Adipocyte (in vitro differentiated cells): ENCODE measurements around the gene LAMB2.
A peak's percentile ranks its signal among the peaks of the same experiment; 100 is the strongest.

ENCODE experiments used
- DNase-seq: peaks from one replicate; pipeline ENCODE4 v3.0.0-alpha.2; 2015; ENCODE audit warnings: low read depth
- H3K27me3 ChIP-seq: replicated peaks from 2 replicates; pipeline ENCODE4 v1.7.0; 2013; ENCODE audit warnings: mild to moderate bottlenecking, low read length, moderate library complexity; ENCODE audit not compliant: control insufficient read depth, insufficient read depth
- H3K36me3 ChIP-seq: 2 replicates; pipeline ENCODE4 v1.7.0; 2013; ENCODE audit warnings: low read length, mild to moderate bottlenecking, moderate library complexity; ENCODE audit not compliant: control insufficient read depth, insufficient read depth, severe bottlenecking
- H3K4me1 ChIP-seq: 2 replicates; pipeline ENCODE4 v1.7.0; 2013; ENCODE audit warnings: mild to moderate bottlenecking, low read length, moderate library complexity; ENCODE audit not compliant: control insufficient read depth, insufficient read depth
- H3K4me3 ChIP-seq: 2 replicates; pipeline ENCODE4 v1.7.0; 2013; ENCODE audit warnings: mild to moderate bottlenecking, low read length, moderate library complexity
- H3K9ac ChIP-seq: 2 replicates; pipeline ENCODE4 v1.7.0; 2013; ENCODE audit warnings: mild to moderate bottlenecking, low read length, moderate library complexity
- H3K9me3 ChIP-seq: 2 replicates; pipeline ENCODE4 v1.7.0; 2013; ENCODE audit warnings: mild to moderate bottlenecking, low read length, moderate library complexity; ENCODE audit not compliant: control insufficient read depth

Gene LAMB2

GRCh38 chr3:49132437-49133225, at the start of gene LAMB2:
Gene LAMB2 (minus strand): TSS chr3:49133050. CDS start chr3:49132867, 183 bp downstream.
- DNase-seq, result peak; percentile 95
- Histone ChIP-seq H3K36me3 (peaks cover 30% of the 10 kb centered on the region), H3K4me3 (peak within 1 kb of the TSS; percentile 90), H3K9ac (peak within 1 kb of the TSS; percentile 87), H3K9me3 (no peaks in the 10 kb centered on the region), H3K4me1 (peaks cover 13% of the 10 kb centered on the region), H3K27me3 (no peaks in the 10 kb centered on the region)

DNA sequence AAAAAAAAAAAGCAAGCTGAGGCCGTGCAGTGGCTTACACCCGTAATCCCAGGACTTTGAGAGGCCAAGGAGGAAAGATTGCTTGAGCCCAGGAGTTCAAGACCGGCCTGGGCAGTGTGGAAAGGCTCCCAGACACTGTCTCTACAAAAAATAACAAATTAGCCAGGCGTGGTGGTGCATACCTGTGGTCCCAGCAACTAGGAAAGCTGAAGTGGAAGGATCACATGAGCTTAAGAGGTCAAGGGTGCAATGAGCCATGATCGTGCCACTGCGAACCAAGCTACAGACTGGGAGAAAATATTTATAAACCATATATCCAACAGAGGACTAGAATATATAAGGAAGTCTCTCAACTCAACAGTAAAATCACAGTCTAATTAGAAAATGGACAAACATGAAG, 48.5 kb upstream of the LAMB2 start:
- Histone ChIP-seq H3K36me3 (peaks cover 6% of the 10 kb centered on the region), H3K9ac (no peak overlapping the region), H3K9me3 (no peaks in the 10 kb centered on the region), H3K27me3 (no peaks in the 10 kb centered on the region), H3K4me1 (peaks cover 3% of the 10 kb centered on the region), H3K4me3 (no peak overlapping the region)
- no peak for DNase-seq

GRCh38 chr3:49180116-49180515, 47.3 kb upstream of the LAMB2 start:
- no peaks in the 10 kb centered on the region for H3K27me3 ChIP-seq
- no peaks in the 10 kb centered on the region for H3K9me3 ChIP-seq
- no peak overlapping the region for H3K4me3 ChIP-seq
- no peak overlapping the region for H3K9ac ChIP-seq
- DNase-seq, result no peak
- H3K4me1 ChIP-seq, result peaks cover 3% of the 10 kb centered on the region
- peaks cover 18% of the 10 kb centered on the region for H3K36me3 ChIP-seq

DNA sequence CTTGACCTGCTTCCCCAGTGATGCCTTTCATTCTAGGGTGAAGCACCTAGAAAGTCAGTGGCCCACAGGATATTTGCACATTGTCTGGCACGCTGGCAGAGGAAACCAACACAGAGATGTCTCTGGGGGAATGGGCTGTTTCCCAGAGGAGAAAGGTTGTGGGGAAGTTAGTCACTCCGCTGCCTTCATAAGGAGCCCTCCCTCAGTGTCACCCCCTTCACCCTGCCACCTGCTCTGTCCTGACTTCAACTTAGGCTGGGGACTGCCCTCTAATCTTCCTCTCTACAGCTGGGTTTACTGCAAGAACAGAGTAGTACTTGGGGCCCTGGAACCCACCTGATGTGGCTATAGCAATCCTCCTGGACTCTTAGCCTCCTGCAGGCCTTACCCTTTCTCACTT, 44.2 kb upstream of the LAMB2 start:
- no peak overlapping the region for H3K4me3 ChIP-seq
- H3K36me3 ChIP-seq, result peaks cover 33% of the 10 kb centered on the region
- no peak overlapping the region for H3K9ac ChIP-seq
- H3K4me1 ChIP-seq, result peaks cover 25% of the 10 kb centered on the region
- H3K27me3 ChIP-seq, result no peaks in the 10 kb centered on the region
- no peak for DNase-seq
- H3K9me3 ChIP-seq, result no peaks in the 10 kb centered on the region

DNA sequence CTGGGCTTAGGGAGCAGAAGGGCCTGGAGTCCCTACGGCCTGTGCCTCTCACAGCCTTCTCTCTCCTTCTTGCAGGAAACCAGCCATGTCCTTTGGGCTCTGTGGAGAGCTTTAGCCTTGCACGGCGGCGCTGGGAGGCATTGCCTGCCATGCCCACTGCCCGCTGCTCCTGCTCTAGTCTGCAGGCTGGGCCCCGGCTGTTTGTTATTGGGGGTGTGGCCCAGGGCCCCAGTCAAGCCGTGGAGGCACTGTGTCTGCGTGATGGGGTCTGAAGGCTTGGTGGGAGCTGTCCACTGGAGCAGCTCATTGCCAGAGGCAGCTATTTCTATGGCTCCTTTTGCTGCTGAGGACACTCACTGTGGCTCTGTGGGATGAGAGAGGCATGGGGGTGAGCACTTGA, 42.7 kb upstream of the LAMB2 start:
- no peaks in the 10 kb centered on the region for H3K27me3 ChIP-seq
- H3K4me1 ChIP-seq, result peaks cover 30% of the 10 kb centered on the region
- peaks cover 33% of the 10 kb centered on the region for H3K36me3 ChIP-seq
- no peak overlapping the region for H3K9ac ChIP-seq
- no peak for DNase-seq
- H3K9me3 ChIP-seq, result no peaks in the 10 kb centered on the region
- no peak overlapping the region for H3K4me3 ChIP-seq

DNA sequence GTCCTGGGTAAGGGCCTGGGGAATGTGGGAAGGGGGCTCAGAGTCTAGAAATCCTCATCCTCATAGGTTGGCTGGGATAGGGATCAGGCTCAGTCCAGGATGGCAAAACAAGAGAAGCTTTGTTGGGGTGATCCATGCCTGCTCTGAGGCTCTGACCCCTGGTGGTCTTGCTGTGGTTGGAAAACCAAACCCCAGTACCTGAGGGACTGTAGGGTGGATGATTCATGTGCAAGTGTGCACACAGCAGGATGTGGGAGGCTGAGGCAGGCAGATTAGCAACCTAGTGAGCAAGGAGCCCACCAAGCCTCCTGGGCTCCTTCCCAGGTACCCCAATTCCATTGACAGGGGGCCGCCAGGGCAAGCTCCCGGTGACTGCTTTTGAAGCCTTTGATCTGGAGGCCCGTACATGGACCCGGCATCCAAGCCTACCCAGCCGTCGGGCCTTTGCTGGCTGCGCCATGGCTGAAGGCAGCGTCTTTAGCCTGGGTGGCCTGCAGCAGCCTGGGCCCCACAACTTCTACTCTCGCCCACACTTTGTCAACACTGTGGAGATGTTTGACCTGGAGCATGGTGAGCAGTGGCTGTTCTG, 41.6 kb upstream of the LAMB2 start:
- no peaks in the 10 kb centered on the region for H3K27me3 ChIP-seq
- H3K9ac ChIP-seq, result peak overlapping the region; percentile 95
- H3K4me1 ChIP-seq, result peaks cover 30% of the 10 kb centered on the region
- H3K4me3 ChIP-seq, result no peak overlapping the region
- no peak for DNase-seq
- peaks cover 33% of the 10 kb centered on the region for H3K36me3 ChIP-seq
- no peaks in the 10 kb centered on the region for H3K9me3 ChIP-seq

DNA sequence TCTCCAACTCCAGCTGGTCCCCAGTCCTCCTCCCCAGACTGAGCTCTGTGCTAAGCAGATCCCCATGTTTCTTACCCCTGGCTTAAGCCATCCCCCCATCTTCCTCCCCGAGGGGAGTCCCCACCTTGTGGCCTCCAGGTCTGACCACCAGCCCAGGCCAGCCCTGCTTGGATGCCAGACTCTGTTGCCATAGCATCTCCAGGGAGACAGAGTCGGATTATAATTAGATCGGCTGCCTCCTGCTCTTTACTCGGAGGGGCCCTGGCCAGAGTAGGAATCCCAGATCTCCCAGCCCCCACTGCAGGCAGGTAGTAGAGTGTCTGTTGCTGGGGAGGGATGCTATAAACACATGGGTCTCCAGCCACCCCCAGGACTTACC, 40.9 kb upstream of the LAMB2 start:
- H3K27me3 ChIP-seq, result no peaks in the 10 kb centered on the region
- H3K36me3 ChIP-seq, result peaks cover 33% of the 10 kb centered on the region
- DNase-seq, result no peak
- H3K4me1 ChIP-seq, result peaks cover 30% of the 10 kb centered on the region
- H3K9me3 ChIP-seq, result no peaks in the 10 kb centered on the region
- H3K9ac ChIP-seq, result peak overlapping the region; percentile 95
- H3K4me3 ChIP-seq, result peak overlapping the region; percentile 92

DNA sequence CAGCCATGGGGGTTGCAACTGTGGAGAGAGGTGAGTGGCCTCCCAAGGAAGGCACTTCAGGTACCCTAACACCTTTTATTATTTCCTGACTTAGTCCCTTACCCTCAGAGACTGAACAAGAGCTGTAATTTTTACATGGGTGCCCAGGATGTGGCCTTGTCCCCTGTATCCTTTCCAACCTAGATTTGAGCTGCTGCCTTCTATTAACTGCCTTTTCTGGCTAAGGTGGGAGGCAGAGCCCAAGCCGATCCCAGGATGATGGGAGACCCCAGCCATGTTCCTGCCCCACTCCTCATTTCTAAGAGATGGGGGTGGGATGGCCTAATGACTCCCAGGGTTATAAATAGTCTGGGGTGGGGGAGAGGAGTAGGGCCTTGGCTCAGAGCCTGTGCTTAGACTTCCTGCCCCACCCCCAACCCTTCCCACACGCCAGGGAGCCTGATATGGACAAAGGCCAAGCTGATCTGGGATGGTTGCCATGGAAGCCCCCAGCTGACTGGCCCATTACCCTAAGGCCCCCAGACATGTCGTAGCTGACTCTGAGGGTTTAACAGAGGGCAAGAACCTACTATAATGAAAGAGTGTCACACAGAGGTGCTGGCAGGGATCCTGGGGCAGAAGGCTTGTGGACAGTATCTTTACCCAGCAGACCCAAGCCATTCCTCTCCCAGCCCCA, 40.4 kb upstream of the LAMB2 start:
- DNase-seq, result no peak
- H3K9me3 ChIP-seq, result no peaks in the 10 kb centered on the region
- H3K4me1 ChIP-seq, result peaks cover 30% of the 10 kb centered on the region
- peaks cover 33% of the 10 kb centered on the region for H3K36me3 ChIP-seq
- peak overlapping the region; percentile 92 for H3K4me3 ChIP-seq
- H3K9ac ChIP-seq, result peak overlapping the region; percentile 95
- H3K27me3 ChIP-seq, result no peaks in the 10 kb centered on the region

DNA sequence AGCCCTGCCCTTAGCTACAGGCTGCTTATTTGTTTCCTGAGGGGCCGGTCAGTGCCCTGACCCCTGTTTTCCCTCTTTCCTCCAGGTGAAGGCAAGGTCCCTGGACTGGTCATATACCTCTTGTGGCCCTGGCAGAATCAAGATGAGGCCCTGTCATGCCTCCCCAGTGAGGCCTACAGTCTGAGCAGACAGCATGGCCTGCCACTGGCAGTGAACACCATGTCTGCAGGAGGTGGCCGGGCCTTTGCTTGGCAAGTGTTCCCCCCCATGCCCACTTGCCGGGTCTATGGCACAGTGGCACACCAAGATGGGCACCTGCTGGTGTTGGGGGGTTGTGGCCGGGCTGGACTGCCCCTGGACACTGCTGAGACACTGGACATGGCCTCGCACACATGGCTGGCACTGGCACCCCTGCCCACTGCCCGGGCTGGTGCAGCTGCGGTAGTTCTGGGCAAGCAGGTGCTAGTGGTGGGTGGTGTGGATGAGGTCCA, 39.7 kb upstream of the LAMB2 start:
- Histone ChIP-seq H3K9me3 (no peaks in the 10 kb centered on the region), H3K27me3 (no peaks in the 10 kb centered on the region), H3K36me3 (peaks cover 33% of the 10 kb centered on the region), H3K4me3 (peak overlapping the region; percentile 92), H3K4me1 (peaks cover 30% of the 10 kb centered on the region), H3K9ac (peak overlapping the region; percentile 95)
- DNase-seq, result no peak

GRCh38 chr3:49171775-49172500, 39.1 kb upstream of the LAMB2 start:
- DNase-seq, result no peak
- Histone ChIP-seq H3K9ac (peak overlapping the region; percentile 95), H3K36me3 (peaks cover 33% of the 10 kb centered on the region), H3K4me3 (peak overlapping the region; percentile 92), H3K27me3 (no peaks in the 10 kb centered on the region), H3K9me3 (no peaks in the 10 kb centered on the region), H3K4me1 (peaks cover 30% of the 10 kb centered on the region)
